Vagina (tissue), 2 donors: ENCODE results near the gene ALG13. TPM values are rescaled to one million over a fixed set of nuclear protein-coding genes. Genes with fewer than 3 reads are reported as not detected.
"Not testable (repeated sequence)": the region's sequence is repeated elsewhere in the genome, so short reads cannot be mapped to it uniquely, and the experiment has no call there.

ENCODE experiments used
- DNase-seq, 2 donors: peaks; one replicate each; pipeline ENCODE4 v3.0.0-alpha.2; 2017; ENCODE audit errors: extremely low spot score in 2 of 2
- H3K27ac ChIP-seq: fragments of 200-600 bp; sonication (generic); one replicate; pipeline ENCODE4 v1.5.1; 2019
- H3K27me3 ChIP-seq: fragments of 200-600 bp; sonication (generic); one replicate; pipeline ENCODE4 v1.5.1; 2019
- H3K36me3 ChIP-seq, 2 donors: fragments of 200-600 bp; sonication (generic); one replicate each; pipeline ENCODE4 v1.5.1; 2017 to 2019
- H3K4me1 ChIP-seq: fragments of 200-600 bp; sonication (generic); one replicate; pipeline ENCODE4 v1.5.1; 2019
- H3K4me3 ChIP-seq, 2 donors: fragments of 200-600 bp; sonication (generic); 1 replicate in 1 of 2; 2 replicates in 1 of 2; pipeline ENCODE4 v1.5.1; 2016 to 2019
- H3K9me3 ChIP-seq: fragments of 200-600 bp; sonication (generic); one replicate; pipeline ENCODE4 v1.5.1; 2019
- POLR2A ChIP-seq, 2 donors: fragments of 450-650 bp; IDR thresholded peaks; one replicate each; pipeline ENCODE4 v1.6.1; 2017; ENCODE audit warnings: antibody characterized with exemption in 2 of 2, mild to moderate bottlenecking in 2 of 2, moderate library complexity in 2 of 2
- POLR2AphosphoS5 ChIP-seq, 2 donors: sonication (generic); formaldehyde crosslinking; IDR thresholded peaks; one replicate each; pipeline ENCODE4 v1.9.0; 2017; ENCODE audit warnings: antibody characterized with exemption in 2 of 2, mild to moderate bottlenecking in 2 of 2, low read depth in 1 of 2; ENCODE audit not compliant: insufficient read depth in 1 of 2
- intact Hi-C: fragments of 100-400 bp; cut with DNase I; formaldehyde crosslinking; loops from one replicate; pipeline ENCODE4 v1.15.1; 2023
- total RNA-seq: library from RNA; depleted of rRNA; stranded (reverse); fragments of >200 nt; gene quantifications from one replicate; pipeline ENCODE4 v1.2.3, GENCODE V29; 2016
- TF ChIP-seq, protein P1 (sequence below), 3 experiments: fragments of 450-650 bp in 2 of 3; fragments of 200-600 bp in 1 of 3; sonication (generic) in 1 of 3; IDR thresholded peaks; one replicate each; pipeline ENCODE4 v1.5.1; 2017 to 2019; ENCODE audit warnings: antibody characterized with exemption in 3 of 3, mild to moderate bottlenecking in 2 of 3, moderate library complexity in 2 of 3

The ALG13 gene
- total RNA-seq, result 96.7 TPM

DNA sequence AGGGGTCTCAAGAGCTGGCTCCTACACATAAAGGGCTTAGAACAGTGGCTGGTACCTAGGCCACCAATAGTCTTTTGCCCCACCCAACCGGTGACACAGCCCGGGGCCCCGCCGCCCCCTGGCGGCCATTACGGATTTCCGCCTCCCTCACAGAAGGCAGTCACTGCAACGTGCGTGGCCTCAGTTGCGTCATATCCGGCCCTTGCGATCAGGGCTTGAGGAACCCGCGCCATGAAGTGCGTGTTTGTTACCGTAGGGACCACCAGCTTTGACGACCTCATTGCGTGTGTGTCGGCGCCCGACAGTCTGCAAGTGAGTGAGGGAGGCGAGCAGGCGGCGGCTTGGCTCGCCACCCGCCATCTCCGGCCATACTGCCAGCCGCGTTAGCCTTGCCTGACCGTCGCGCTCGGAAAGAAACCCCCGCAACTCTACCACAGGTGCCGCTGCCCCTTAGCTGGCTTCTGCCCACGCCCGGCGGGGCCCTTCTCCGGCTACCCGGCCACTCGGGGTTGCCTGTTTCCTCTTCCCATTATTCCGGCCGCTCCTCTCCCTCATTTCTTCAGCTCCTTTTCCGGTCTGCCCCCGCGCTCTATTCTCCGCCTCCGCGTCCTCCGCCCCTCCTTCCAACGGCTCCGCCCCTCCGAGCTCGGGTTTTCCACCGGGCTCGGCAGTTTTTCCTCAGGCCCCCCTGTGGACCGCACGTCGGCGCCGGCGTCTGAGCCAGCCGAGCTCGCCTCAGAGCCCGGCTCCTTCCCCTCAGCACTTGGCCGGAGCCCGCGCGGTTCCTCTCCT, at the start of gene ALG13:
TSS of gene ALG13 (plus strand) at position 183 of the 792 bp plus-strand sequence. CDS start at position 232, 49 bp downstream.
- TF ChIP-seq POLR2A (IDR thresholded peaks at IDR 0.05) (peak in 1 of 2 donors; percentile 47), POLR2AphosphoS5 (IDR thresholded peaks at IDR 0.05; ENCODE audit: insufficient read depth in 1 of 2, low read depth in 1 of 2) (peak in 1 of 2 donors; percentile 84)
- TF ChIP-seq, protein P1, sequence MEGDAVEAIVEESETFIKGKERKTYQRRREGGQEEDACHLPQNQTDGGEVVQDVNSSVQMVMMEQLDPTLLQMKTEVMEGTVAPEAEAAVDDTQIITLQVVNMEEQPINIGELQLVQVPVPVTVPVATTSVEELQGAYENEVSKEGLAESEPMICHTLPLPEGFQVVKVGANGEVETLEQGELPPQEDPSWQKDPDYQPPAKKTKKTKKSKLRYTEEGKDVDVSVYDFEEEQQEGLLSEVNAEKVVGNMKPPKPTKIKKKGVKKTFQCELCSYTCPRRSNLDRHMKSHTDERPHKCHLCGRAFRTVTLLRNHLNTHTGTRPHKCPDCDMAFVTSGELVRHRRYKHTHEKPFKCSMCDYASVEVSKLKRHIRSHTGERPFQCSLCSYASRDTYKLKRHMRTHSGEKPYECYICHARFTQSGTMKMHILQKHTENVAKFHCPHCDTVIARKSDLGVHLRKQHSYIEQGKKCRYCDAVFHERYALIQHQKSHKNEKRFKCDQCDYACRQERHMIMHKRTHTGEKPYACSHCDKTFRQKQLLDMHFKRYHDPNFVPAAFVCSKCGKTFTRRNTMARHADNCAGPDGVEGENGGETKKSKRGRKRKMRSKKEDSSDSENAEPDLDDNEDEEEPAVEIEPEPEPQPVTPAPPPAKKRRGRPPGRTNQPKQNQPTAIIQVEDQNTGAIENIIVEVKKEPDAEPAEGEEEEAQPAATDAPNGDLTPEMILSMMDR (IDR thresholded peaks at IDR 0.05), result peak in 1 of 3 experiments; percentile 59
- intact Hi-C loops, result no loop called here
- Histone ChIP-seq H3K27ac (peak within 1 kb of the TSS; percentile 80), H3K9me3 (no peaks in the 10 kb centered on the region), H3K36me3 (no peaks in the 10 kb centered on the region), H3K4me3 (peak within 1 kb of the TSS; percentile 51 to 66), H3K27me3 (no peaks in the 10 kb centered on the region), H3K4me1 (no peaks in the 10 kb centered on the region)
- peak in 1 of 2 donors; percentile 88 for DNase-seq

DNA sequence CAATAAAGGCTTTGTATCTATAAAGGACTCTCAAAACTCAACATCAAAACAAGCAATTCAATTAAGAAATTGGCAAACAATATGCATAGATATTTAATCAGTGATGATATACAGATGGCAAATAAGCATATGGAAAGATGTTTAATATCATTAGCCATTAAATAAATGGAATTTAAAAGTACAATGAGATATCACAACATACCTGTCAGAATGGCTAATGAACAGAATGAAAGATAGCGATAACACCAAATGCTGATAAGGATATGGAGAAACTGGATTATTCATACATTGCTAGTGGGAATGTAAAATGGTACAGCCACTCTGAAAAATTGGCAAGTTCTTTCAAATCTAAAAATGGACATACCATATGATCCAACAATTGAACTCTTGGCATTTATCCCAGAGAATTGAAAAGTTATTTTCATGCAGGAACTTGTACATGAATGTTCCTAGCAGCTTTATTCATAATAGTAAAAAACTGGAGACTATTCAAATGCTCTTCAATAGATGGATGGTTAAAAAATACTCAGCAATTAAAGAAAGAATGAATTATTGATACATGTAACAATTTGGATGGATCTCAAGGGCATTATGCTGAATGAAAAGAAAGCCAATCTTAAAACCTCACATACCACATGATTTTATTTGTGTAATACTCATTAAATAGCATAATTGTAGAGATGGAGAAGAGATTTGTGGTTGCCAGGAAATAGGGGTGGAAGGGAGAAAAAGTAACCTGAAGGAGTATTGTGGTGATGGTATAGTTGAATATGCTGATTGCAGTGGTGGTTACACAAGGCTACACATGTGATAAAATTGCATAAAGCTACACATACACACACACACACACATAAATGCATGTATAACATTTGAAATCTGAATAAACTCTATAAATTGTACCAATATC, 45.9 kb upstream of the ALG13 start:
- TF ChIP-seq POLR2A (IDR thresholded peaks at IDR 0.05), result no peak
- TF ChIP-seq, protein P1 (IDR thresholded peaks at IDR 0.05), result no peak
- no peak for TF ChIP-seq POLR2AphosphoS5 (IDR thresholded peaks at IDR 0.05; ENCODE audit: insufficient read depth in 1 of 2, low read depth in 1 of 2)
- no peaks in the 10 kb centered on the region for H3K4me1 ChIP-seq
- no peak for DNase-seq
- H3K9me3 ChIP-seq, result no peaks in the 10 kb centered on the region
- H3K27ac ChIP-seq, result no peak overlapping the region
- H3K4me3 ChIP-seq, result no peak overlapping the region
- H3K36me3 ChIP-seq, result no peaks in the 10 kb centered on the region
- H3K27me3 ChIP-seq, result no peaks in the 10 kb centered on the region
- intact Hi-C loops, result no loop called here

DNA sequence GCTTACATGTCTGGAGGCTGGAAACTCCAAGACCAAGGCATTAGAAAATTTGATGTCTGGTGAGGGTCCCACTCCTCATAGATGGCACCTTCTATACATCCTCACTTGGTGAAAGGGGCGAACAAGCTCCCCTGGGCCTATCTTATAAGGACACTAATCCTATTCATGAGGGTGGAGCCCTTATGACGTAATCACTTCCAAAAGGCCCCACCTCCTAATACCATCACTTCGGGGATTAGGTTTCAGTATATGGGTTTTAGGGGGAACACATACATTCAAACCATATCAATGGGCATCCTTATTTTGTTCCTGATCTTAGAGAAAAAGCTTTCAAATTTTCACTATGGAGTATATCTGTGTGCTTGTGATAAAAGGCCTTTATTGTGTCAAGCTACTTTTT, 39.0 kb upstream of the ALG13 start:
- H3K4me3 ChIP-seq, result no peak overlapping the region
- H3K27ac ChIP-seq, result no peak overlapping the region
- no peaks in the 10 kb centered on the region for H3K36me3 ChIP-seq
- intact Hi-C loops, result no loop called here
- TF ChIP-seq, protein P1 (IDR thresholded peaks at IDR 0.05), result no peak
- TF ChIP-seq POLR2A (IDR thresholded peaks at IDR 0.05), result no peak
- TF ChIP-seq POLR2AphosphoS5 (IDR thresholded peaks at IDR 0.05; ENCODE audit: insufficient read depth in 1 of 2, low read depth in 1 of 2), result no peak
- H3K9me3 ChIP-seq, result no peaks in the 10 kb centered on the region
- no peaks in the 10 kb centered on the region for H3K4me1 ChIP-seq
- no peaks in the 10 kb centered on the region for H3K27me3 ChIP-seq
- DNase-seq, result no peak

DNA sequence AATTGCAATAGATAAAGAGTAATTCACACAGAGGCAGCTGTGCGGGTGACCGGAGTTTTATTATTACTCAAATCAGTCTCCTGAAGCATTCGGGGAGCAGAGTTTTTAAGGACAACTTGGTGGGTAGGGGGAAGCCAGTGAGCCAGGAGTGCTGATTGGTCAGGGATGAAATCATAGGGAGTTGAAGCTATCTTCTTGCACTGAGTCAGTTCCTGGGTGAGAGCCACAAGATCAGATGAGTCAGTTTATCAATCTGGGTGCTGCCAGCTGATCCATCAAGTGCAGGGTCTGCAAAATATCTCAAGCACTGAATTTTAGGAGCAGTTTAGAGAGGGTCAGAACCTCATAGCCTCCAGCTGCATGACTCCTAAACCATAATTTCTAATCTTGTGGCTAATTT, 35.8 kb upstream of the ALG13 start:
- DNase-seq, H3K9me3 ChIP-seq, H3K4me3 ChIP-seq, H3K27me3 ChIP-seq, H3K36me3 ChIP-seq, H3K27ac ChIP-seq, intact Hi-C loops, H3K4me1 ChIP-seq: not testable (repeated sequence)

DNA sequence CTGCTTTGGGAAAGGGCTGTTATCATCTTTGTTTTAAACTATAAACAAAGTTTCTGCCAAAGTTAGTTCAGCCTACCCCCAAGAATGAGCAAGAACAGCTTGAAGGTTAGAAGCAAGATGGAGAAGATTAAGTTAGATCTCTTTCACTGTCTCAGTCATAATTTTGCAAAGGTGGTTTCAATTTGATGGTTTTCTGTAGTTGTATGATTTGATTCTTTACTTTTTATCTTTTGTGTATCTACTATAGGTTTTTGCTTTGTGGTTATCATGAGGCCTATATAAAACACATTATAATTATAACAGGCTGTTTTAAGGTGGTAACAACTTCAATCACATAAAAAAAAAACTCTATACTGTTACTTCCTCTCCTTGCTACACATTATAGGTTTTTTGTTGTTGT, 35.4 kb upstream of the ALG13 start:
- peaks cover 3% of the 10 kb centered on the region for H3K9me3 ChIP-seq
- no peaks in the 10 kb centered on the region for H3K36me3 ChIP-seq
- DNase-seq, result no peak
- H3K4me1 ChIP-seq, result no peaks in the 10 kb centered on the region
- no peak overlapping the region for H3K4me3 ChIP-seq
- H3K27me3 ChIP-seq, result no peaks in the 10 kb centered on the region
- intact Hi-C loops, result no loop called here
- TF ChIP-seq POLR2A (IDR thresholded peaks at IDR 0.05) (no peak), POLR2AphosphoS5 (IDR thresholded peaks at IDR 0.05; ENCODE audit: insufficient read depth in 1 of 2, low read depth in 1 of 2) (no peak)
- TF ChIP-seq, protein P1 (IDR thresholded peaks at IDR 0.05), result no peak
- H3K27ac ChIP-seq, result no peak overlapping the region
